Caki2 (cell line): Measurements from ENCODE around the gene ANTKMT. TPM values are rescaled to one million over a fixed set of nuclear protein-coding genes. Genes with fewer than 3 reads are reported as not detected.

ENCODE experiments used
- DNase-seq: peaks from one replicate; pipeline ENCODE4 v3.0.0-alpha.2; 2015; ENCODE audit warnings: low read depth
- in situ Hi-C: cut with HindIII; loops from 2 replicates; pipeline ENCODE4 v1.10.0; 2016; ENCODE audit warnings: low sequenced_read_pairs, low pct_unique_long_range_greater_than_20kb, mixed read lengths
- total RNA-seq: library from RNA; depleted of rRNA; stranded (reverse); fragments of >200 nt; shearing (Covaris generic); gene quantifications from 2 replicates; pipeline ENCODE4 v1.2.3, GENCODE V29; 2014; ENCODE audit warnings: low replicate concordance; rRNA removed

ANTKMT gene
- total RNA-seq, 1 experiment from 2014 or later, result 164 TPM

DNA sequence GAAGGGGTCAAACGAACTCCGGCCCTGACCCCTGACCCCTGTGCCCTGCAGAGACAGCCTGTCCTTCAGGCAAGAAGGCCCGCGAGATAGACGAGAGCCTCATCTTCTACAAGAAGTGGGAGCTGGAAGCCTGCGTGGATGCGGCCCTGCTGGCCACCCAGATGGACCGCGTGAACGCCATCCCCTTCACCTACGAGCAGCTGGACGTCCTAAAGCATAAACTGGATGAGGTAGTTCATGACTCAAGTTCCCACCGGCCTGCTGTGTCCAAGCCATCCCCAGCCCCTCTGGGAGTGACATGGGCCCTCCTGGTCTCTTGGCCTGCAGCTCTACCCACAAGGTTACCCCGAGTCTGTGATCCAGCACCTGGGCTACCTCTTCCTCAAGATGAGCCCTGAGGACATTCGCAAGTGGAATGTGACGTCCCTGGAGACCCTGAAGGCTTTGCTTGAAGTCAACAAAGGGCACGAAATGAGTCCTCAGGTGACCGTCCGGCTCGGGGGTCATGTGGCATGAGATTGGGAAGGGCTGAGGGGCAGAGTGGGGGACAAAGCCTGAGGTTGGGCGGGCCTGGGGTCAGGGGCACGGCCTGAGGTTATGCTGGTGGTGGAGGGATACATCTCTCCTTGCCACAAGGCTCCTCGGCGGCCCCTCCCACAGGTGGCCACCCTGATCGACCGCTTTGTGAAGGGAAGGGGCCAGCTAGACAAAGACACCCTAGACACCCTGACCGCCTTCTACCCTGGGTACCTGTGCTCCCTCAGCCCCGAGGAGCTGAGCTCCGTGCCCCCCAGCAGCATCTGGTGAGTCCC is 45.3 kb downstream of the ANTKMT start:
- DNase-seq, result no peak
- in situ Hi-C loops, result no loop called here

DNA sequence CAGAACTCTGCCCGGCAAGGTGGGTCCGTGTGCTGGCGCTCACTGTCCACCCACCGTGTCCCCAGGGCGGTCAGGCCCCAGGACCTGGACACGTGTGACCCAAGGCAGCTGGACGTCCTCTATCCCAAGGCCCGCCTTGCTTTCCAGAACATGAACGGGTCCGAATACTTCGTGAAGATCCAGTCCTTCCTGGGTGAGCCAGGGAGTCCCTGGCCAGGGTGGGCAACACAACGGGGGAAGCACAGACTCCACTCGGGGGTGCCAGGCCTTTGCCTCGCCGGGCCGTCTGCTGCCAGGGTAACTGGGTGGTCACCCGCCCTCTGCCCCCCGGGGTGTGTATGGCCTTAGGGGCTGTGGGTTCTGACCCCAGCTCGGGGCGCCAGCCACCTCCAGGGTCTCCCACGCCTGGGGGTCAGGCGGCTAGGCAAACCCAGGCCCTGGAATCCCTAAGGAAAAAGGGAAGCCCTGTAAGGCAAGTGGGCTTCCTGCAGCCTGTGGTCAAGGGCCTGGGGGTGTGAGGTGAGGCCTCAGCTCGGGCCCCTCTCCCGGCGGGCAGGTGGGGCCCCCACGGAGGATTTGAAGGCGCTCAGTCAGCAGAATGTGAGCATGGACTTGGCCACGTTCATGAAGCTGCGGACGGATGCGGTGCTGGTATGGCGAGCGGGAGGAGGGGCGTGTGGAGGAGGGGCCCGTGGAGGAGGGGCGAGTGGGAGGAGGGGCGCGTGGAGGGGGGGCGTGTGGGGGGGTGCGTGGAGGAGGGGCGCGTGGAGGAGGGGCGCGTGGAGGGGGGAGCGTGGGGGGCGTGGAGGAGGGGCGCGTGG is 46.1 kb downstream of the ANTKMT start:
- DNase-seq, result no peak
- in situ Hi-C loops, result no loop called here

DNA sequence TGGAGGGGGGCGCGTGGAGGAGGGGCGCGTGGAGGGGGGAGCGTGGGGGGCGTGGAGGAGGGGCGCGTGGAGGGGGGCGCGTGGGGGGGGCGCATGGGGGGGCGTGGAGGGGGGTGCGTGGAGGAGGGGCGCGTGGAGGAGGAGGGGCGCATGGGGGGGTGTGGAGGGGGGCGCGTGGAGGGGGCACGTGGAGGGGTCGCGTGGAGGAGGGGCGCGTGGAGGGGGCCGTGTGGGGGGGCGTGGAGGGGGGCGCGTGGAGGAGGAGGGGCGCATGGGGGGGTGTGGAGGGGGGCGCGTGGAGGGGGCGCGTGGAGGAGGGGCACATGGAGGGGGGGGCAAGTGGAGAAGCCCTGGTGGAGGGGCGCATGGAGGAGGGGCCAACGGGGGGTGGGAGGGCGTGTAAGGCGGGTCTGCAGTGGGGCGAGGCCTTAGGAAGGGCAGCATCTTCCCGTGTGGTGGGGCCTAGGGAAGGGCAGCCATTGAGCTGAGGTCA is 46.8 kb downstream of the ANTKMT start:
- in situ Hi-C loops, result no loop called here
- no peak for DNase-seq

DNA sequence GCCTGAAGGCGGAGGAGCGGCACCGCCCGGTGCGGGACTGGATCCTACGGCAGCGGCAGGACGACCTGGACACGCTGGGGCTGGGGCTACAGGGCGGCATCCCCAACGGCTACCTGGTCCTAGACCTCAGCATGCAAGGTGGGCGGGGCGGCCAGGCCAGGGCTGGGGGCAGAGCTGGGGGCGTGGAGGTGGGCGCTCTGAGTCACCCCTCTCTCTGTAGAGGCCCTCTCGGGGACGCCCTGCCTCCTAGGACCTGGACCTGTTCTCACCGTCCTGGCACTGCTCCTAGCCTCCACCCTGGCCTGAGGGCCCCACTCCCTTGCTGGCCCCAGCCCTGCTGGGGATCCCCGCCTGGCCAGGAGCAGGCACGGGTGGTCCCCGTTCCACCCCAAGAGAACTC is 47.5 kb downstream of the ANTKMT start:
- no peak for DNase-seq
- in situ Hi-C loops, result no loop called here

DNA sequence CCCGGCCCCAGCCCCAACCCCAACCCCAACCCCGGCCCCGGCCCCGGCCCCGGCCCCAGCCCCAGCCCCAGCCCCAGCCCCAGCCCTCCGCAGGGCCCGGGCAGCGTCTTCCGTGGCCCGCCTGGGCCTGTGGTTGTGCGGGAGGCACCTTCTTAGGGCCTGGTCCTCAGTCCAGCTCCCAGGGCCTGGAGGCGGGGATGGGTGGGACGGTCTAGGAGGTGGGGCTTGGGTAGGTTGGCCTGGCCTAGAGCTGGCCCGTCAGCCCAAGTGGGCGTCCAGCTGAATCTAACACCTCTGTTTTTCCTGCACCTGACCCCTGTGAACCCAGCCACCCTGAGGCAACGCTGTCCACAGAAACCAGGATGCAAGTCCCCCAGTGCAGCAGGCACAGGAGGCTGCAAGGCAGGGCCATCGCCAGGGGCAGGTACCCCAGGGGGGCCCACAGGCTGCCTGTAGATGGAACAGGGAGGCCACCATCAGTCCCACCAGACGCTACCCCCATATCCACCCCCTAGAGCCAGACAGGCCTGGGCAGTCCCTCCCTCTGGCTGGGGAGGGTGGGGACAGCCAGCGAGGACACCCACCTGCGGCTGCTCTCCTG is 48.3 kb downstream of the ANTKMT start:
- DNase-seq, result no peak
- in situ Hi-C loops, result no loop called here

DNA sequence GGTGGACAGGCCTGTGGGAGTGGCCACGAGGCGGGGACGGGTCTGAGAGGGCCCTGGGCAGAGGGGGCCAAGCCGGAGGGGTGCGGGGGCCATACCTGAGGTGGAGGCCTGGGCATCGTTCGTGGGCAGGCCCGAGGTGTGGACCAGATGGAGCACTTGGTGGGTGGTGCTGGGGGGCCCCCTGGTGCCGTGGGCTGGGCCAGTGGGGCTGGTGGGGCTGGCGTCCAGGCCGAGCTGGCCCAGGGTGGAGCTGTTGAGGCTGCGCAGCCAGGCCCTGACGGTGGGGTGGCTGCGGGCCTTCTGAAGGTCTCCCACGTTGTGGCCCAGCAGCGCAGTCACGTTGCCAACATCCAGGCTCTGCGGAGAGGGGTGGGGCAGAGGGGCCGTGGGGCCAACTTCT is 49.0 kb downstream of the ANTKMT start:
- no peak for DNase-seq

DNA sequence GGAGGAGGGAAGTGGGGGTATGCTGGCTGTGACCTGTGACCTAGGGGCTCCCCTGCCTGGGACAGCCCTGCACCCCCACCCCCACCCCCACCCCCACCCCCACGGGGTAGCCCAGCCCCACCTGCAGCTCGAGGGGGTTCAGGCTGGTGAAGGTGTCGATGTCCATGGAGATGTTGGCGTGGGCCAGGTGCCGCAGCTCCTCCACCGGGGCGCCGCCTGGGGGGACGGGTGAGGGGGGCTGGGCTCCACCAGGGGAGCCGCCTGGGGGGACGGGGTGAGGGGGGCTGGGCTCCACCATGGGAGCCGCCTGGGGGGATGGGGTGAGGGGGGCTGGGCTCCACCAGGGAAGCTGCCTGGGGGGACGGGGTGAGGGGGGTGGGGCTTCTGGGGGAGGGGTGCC is 49.5 kb downstream of the ANTKMT start:
- no peak for DNase-seq
- in situ Hi-C loops, result no loop called here

More for the DNA sequence above, 49.0 kb downstream of the ANTKMT start:
- in situ Hi-C loops, result no loop called here

Other genes with a start within 250 kb of the ANTKMT start
- gene CAPN15, start 193.4 kb upstream of the ANTKMT start, total RNA-seq, result 60.1 and 70.1 TPM in 2 replicates
- gene PRR35, start 160.8 kb upstream of the ANTKMT start, total RNA-seq, result not detected in 2 replicates
- gene NHLRC4, start 154.1 kb upstream of the ANTKMT start, total RNA-seq, result 1.2 and 4.0 TPM in 2 replicates
- gene PIGQ, start 151.2 kb upstream of the ANTKMT start, total RNA-seq, result 53.4 and 65.5 TPM in 2 replicates
- 22.4 and 33.2 TPM in 2 replicates for gene RAB40C, start 131.1 kb upstream of the ANTKMT start, total RNA-seq
- 0.07 TPM in 1 of 2 replicates, not detected in the other for gene WFIKKN1, start 90.2 kb upstream of the ANTKMT start, total RNA-seq
- 433 and 438 TPM in 2 replicates for gene METTL26, start 84.8 kb upstream of the ANTKMT start, total RNA-seq
- gene MCRIP2, start 79.3 kb upstream of the ANTKMT start, total RNA-seq, result 93.0 and 94.1 TPM in 2 replicates
- 12.3 and 52.7 TPM in 2 replicates for gene WDR90, start 71.8 kb upstream of the ANTKMT start, total RNA-seq
- gene RHOT2, start 53.0 kb upstream of the ANTKMT start, total RNA-seq, result 91.5 and 99.0 TPM in 2 replicates
- 0.12 and 0.68 TPM in 2 replicates for gene RHBDL1, start 45.5 kb upstream of the ANTKMT start, total RNA-seq
- 453 and 482 TPM in 2 replicates for gene STUB1, start 40.7 kb upstream of the ANTKMT start, total RNA-seq
- gene JMJD8, start 36.8 kb upstream of the ANTKMT start, total RNA-seq, result 116 and 147 TPM in 2 replicates
- 24.6 and 30.1 TPM in 2 replicates for gene WDR24, start 30.7 kb upstream of the ANTKMT start, total RNA-seq
- 25.7 and 26.3 TPM in 2 replicates for gene FBXL16, start 15.3 kb upstream of the ANTKMT start, total RNA-seq
- gene METRN, start 6.0 kb upstream of the ANTKMT start, total RNA-seq, result 1,206 and 1,492 TPM in 2 replicates
- gene CCDC78, start 5.3 kb downstream of the ANTKMT start, total RNA-seq, result 4.5 and 10.3 TPM in 2 replicates
- gene HAGHL, start 6.0 kb downstream of the ANTKMT start, total RNA-seq, result 48.0 and 73.6 TPM in 2 replicates
- gene CIAO3, start 19.9 kb downstream of the ANTKMT start, total RNA-seq, result 52.8 and 75.6 TPM in 2 replicates
- not detected in 2 replicates for gene MSLN, start 39.6 kb downstream of the ANTKMT start, total RNA-seq
- 50.0 and 75.0 TPM in 2 replicates for gene RPUSD1, start 67.2 kb downstream of the ANTKMT start, total RNA-seq
- 52.2 and 56.9 TPM in 2 replicates for gene CHTF18, start 67.5 kb downstream of the ANTKMT start, total RNA-seq
- not detected in 2 replicates for gene GNG13, start 79.6 kb downstream of the ANTKMT start, total RNA-seq
- 16.5 and 35.6 TPM in 2 replicates for gene LMF1, start 249.8 kb downstream of the ANTKMT start, total RNA-seq